HFF-Myc (cell line): Measurements from ENCODE around the gene BACE1-AS.
A peak's percentile ranks its signal among the peaks of the same experiment; 100 is the strongest.

ENCODE experiments used
- DNase-seq: peaks from one replicate; pipeline ENCODE4 v3.0.0-alpha.2; 2011; ENCODE audit warnings: low read depth; ENCODE audit errors: extremely low read depth
- H3K4me3 ChIP-seq: replicated peaks from 2 replicates; pipeline ENCODE4 v1.5.1; 2011; ENCODE audit warnings: low read depth, mild to moderate bottlenecking, control low read depth, low read length
- TF ChIP-seq, protein P1 (sequence below): IDR thresholded peaks from 2 replicates; pipeline ENCODE4 v1.5.1; 2012; ENCODE audit warnings: mild to moderate bottlenecking, low read depth, low read length, control low read depth; ENCODE audit errors: missing control alignments

The BACE1-AS gene

DNA sequence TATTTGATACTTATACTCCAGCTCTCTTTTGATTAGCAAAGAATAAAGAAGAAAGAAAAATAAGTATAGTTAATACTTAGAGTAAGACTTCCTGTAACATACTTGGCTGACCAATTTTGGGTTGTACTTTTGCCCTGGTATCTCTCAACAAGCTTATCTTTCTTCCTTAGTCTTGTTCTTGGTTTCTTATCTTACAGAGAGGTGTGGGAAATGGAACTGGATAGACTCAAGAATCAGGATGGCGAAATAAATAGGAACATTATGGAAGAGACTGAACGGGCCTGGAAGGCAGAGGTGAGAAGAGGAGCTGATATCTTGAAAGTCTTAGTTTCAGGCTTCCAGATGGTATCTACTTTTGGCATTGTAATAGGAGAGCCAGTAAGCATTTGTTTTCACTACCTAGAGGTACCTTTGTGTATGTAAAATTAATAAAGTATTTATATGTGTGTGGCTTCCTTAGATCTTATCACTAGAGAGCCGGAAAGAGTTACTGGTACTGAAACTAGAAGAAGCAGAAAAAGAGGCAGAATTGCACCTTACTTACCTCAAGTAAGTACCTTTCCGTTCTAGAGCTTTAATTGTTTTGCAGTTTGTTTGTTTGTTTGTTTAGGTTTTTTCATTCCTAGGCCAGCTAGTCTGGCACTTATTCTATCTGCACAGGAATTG lies 11.3 kb upstream of the BACE1-AS start:
- TF ChIP-seq, protein P1, sequence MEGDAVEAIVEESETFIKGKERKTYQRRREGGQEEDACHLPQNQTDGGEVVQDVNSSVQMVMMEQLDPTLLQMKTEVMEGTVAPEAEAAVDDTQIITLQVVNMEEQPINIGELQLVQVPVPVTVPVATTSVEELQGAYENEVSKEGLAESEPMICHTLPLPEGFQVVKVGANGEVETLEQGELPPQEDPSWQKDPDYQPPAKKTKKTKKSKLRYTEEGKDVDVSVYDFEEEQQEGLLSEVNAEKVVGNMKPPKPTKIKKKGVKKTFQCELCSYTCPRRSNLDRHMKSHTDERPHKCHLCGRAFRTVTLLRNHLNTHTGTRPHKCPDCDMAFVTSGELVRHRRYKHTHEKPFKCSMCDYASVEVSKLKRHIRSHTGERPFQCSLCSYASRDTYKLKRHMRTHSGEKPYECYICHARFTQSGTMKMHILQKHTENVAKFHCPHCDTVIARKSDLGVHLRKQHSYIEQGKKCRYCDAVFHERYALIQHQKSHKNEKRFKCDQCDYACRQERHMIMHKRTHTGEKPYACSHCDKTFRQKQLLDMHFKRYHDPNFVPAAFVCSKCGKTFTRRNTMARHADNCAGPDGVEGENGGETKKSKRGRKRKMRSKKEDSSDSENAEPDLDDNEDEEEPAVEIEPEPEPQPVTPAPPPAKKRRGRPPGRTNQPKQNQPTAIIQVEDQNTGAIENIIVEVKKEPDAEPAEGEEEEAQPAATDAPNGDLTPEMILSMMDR = no peak
- DNase-seq = no peak
- no peak overlapping the region for H3K4me3 ChIP-seq

DNA sequence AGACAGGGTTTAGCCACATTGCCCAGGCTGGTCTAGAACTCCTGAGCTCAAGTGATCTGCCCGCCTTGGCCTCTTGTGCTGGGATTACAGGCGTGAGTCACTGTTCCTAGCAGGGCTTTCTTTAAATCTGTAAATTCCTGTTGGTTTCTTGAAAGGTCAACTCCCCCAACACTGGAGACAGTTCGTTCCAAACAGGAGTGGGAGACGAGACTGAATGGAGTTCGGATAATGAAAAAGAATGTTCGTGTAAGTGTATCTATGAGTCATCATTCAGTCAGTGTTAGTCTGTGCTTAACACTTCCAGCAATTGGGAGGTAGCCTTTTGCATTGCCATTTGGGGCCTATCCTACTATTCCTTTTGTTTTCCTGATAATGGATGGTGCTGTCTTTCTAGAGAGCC lies 10.0 kb upstream of the BACE1-AS start:
- TF ChIP-seq, protein P1 = no peak
- H3K4me3 ChIP-seq = no peak overlapping the region
- peak; percentile 91 for DNase-seq

DNA sequence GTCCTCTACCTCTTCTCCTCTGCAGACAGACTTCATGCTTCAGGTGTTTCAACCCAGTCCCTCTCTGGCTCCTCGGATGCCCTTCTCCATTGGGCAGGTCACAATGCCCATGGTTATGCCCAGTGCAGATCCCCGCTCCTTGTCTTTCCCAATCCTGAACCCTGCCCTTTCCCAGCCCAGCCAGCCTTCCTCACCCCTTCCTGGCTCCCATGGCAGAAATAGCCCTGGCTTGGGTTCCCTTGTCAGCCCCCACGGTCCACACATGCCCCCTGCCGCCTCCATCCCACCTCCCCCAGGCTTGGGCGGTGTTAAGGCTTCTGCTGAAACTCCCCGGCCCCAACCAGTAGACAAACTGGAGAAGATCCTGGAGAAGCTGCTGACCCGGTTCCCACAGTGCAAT lies 9.3 kb upstream of the BACE1-AS start:
- H3K4me3 ChIP-seq = no peak overlapping the region
- TF ChIP-seq, protein P1 = no peak
- no peak for DNase-seq

DNA sequence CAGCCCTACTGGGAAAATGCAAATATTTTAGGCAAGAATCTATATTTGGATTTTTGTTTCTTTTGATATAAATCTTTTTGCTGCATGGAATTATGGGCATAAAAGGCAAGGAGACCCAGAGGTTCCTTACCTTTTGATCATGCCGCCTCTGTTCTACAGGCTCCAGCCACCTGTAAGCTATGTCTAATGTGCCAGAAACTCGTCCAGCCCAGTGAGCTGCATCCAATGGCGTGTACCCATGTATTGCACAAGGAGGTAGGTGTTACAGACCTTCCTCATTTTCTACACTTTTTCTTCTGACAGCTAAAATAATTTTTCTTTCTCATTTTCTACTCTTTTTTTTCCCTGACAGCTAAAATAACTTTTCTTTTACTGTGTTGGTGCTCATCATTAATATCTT lies 8.2 kb upstream of the BACE1-AS start:
- no peak overlapping the region for H3K4me3 ChIP-seq
- TF ChIP-seq, protein P1 = no peak
- no peak for DNase-seq

DNA sequence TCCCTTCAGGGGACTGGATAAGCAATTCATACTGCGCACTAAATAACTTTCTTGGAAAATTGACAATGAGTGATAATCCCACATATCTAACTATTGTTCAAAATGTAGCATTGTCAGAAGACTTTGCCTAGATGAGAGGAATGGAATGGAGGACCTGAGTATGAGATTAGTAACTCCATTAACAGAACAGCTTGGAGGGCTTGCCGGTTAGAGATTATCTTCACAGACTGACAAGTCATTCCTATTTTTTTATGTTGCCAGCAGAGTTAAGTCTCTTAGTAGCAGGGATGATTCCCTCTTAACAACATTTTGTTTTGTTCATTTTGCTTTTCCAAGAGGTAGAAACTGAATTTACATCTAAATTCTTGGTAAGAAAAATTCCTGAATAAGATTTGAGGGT lies 7.1 kb upstream of the BACE1-AS start:
- H3K4me3 ChIP-seq = no peak overlapping the region
- TF ChIP-seq, protein P1 = no peak
- DNase-seq = no peak

DNA sequence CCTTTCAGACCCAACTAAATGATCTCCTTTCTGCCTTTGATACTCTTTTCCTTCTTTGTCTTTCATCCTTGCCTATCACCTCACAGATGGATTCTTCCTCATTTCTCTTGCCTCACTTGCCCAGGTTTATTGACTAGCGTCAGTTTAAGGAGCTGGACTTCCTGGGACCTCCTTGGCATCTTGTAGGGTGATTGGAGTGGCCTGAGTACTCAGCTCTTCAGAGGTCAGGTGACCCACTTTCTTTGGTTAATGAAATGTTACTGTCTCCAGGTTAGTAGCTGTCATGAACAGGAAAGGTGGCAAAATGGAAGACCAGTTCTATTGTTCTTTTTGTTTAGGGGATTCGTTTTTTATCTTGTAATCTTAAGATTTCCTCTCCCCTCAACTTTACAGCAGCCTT lies 4.6 kb upstream of the BACE1-AS start:
- TF ChIP-seq, protein P1 = no peak
- no peak overlapping the region for H3K4me3 ChIP-seq
- DNase-seq = no peak

DNA sequence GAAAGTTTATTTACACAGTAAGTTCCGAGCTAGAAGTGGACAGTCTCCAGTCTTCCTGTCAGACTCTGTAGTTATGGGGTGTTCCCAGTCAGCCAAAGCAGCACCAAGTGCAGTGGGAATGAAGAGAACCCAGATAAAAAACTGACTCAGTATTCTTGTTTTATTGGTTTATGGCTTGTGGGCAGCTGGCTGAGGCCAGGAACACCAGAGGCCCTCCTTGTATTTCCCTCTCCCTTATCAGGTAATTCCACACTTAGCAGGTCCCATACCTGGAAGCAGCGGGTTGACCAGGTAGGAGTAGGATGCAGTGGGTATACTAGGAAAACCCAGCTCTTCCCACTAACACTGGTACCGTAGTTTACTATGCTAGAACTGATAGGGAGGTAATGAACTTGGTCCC lies 3.5 kb upstream of the BACE1-AS start:
- DNase-seq = no peak
- TF ChIP-seq, protein P1 = no peak
- no peak overlapping the region for H3K4me3 ChIP-seq
